B cell (primary cell): Measurements from ENCODE around the gene ATAD3C. TPM values are rescaled to one million over a fixed set of nuclear protein-coding genes. Genes with fewer than 3 reads are reported as not detected.

Experiments
- ATAC-seq: fragments of 200-7000 bp; cut with Tn5 transposase; one replicate; pipeline ENCODE4 v1.10.0; 2021; ENCODE audit warnings: low read depth, mild to moderate bottlenecking, moderate number of reproducible peaks, moderate library complexity
- CTCF ChIA-PET: fragments of 350-600 bp; sonication (Branson Sonifier 250); formaldehyde crosslinking; loops from one replicate; lab custom pipeline; 2021; ENCODE audit warnings: antibody characterized with exemption, inconsistent platforms; lab: Charles Lee
- POLR2A ChIA-PET: fragments of 350-600 bp; sonication (Branson Sonifier 250); formaldehyde crosslinking; loops from one replicate; lab custom pipeline; 2021; ENCODE audit warnings: antibody characterized with exemption; lab: Charles Lee
- DNase-seq: peaks from one replicate; pipeline ENCODE4 v3.0.0; 2013
- H2AFZ ChIP-seq: 2 replicates; pipeline ENCODE4 v1.6.1; 2012; ENCODE audit warnings: mild to moderate bottlenecking, low read depth, low read length; ENCODE audit not compliant: insufficient read depth, poor library complexity, severe bottlenecking
- H3K27ac ChIP-seq, 2 donors: 1 replicate in 1 of 2; 2 replicates in 1 of 2; pipeline ENCODE4 v1.5.1; 2012 to 2013; ENCODE audit warnings: low read length in 2 of 2, mild to moderate bottlenecking in 2 of 2, moderate library complexity in 1 of 2
- H3K27me3 ChIP-seq, 4 experiments: fragments of 200-600 bp in 1 of 4; sonication (generic) in 1 of 4; replicated peaks in 1 of 4; 1 replicate in 2 of 4; 2 replicates in 2 of 4; pipeline versions ENCODE4 v1.6.1 to v1.7.0; 2013 to 2016; ENCODE audit warnings: low read length in 3 of 4, mild to moderate bottlenecking in 2 of 4, mixed read lengths in 1 of 4, moderate library complexity in 1 of 4; ENCODE audit not compliant: insufficient read depth in 4 of 4, control insufficient read depth in 3 of 4; ENCODE audit errors: control extremely low read depth in 1 of 4
- H3K36me3 ChIP-seq, 2 experiments: replicated peaks in 1 of 2; 1 replicate in 1 of 2; 2 replicates in 1 of 2; pipeline versions ENCODE4 v1.6.1 to v1.7.1; 2013; ENCODE audit warnings: low read length in 1 of 2; ENCODE audit not compliant: insufficient read depth in 2 of 2, control insufficient read depth in 1 of 2; ENCODE audit errors: control extremely low read depth in 1 of 2, extremely low read depth in 1 of 2
- H3K4me1 ChIP-seq, 2 donors: fragments of 200-600 bp in 1 of 2; sonication (generic) in 1 of 2; 1 replicate in 1 of 2; 2 replicates in 1 of 2; pipeline versions ENCODE4 v1.5.1 to v1.6.1; 2013 to 2017; ENCODE audit warnings: low read length in 2 of 2; ENCODE audit not compliant: control insufficient read depth in 2 of 2, insufficient read depth in 2 of 2
- H3K4me2 ChIP-seq: replicated peaks from 2 replicates; pipeline ENCODE3; 2012; ENCODE audit warnings: mild to moderate bottlenecking, low read depth, low read length; ENCODE audit not compliant: poor library complexity, severe bottlenecking
- H3K4me3 ChIP-seq, 5 experiments: fragments of 200-600 bp in 1 of 5; sonication (generic) in 1 of 5; 1 replicate in 3 of 5; 2 replicates in 2 of 5; pipeline versions ENCODE4 v1.5.1 to v1.7.0; 2011 to 2016; ENCODE audit warnings: low read length in 4 of 5, mild to moderate bottlenecking in 4 of 5, low read depth in 2 of 5, control low read depth in 1 of 5, moderate library complexity in 1 of 5; ENCODE audit not compliant: insufficient read depth in 1 of 5; ENCODE audit errors: control extremely low read depth in 1 of 5, extremely low read depth in 1 of 5
- H3K79me2 ChIP-seq: fragments of 200-600 bp; sonication (generic); one replicate; pipeline ENCODE4 v1.6.0; 2016; ENCODE audit warnings: low read length; ENCODE audit not compliant: control insufficient read depth, insufficient read depth
- H3K9ac ChIP-seq: fragments of 200-600 bp; sonication (generic); 2 replicates; pipeline ENCODE4 v1.6.1; 2017; ENCODE audit warnings: mild to moderate bottlenecking, low read length, moderate library complexity
- H3K9me3 ChIP-seq, 3 donors: one replicate each; pipeline versions ENCODE4 v1.6.1 to v1.7.1; 2013; ENCODE audit warnings: low read length in 2 of 3; ENCODE audit not compliant: control insufficient read depth in 2 of 3, insufficient read depth in 1 of 3; ENCODE audit errors: control extremely low read depth in 1 of 3
- H4K20me1 ChIP-seq: 2 replicates; pipeline ENCODE4 v1.6.0; 2012; ENCODE audit warnings: mild to moderate bottlenecking, low read length; ENCODE audit not compliant: insufficient read depth, control insufficient read depth, poor library complexity, severe bottlenecking
- H3K27ac Mint-ChIP-seq: one replicate; pipeline ENCODE4 v1.8.0; 2021; ENCODE audit warnings: mixed read lengths
- H3K27me3 Mint-ChIP-seq: one replicate; pipeline ENCODE4 v1.8.0; 2021; ENCODE audit warnings: mixed read lengths
- H3K4me1 Mint-ChIP-seq: one replicate; pipeline ENCODE4 v1.8.0; 2021; ENCODE audit warnings: mixed read lengths
- H3K4me3 Mint-ChIP-seq: one replicate; pipeline ENCODE4 v1.8.0; 2021; ENCODE audit warnings: mixed read lengths
- H3K9me3 Mint-ChIP-seq: one replicate; pipeline ENCODE4 v1.8.0; 2022; ENCODE audit warnings: mixed read lengths; ENCODE audit not compliant: insufficient read depth
- EZH2 ChIP-seq: IDR thresholded peaks from 2 replicates; pipeline ENCODE4 v1.6.1; 2012; ENCODE audit warnings: borderline replicate concordance, low read depth, mild to moderate bottlenecking, moderate library complexity, low read length; ENCODE audit not compliant: insufficient read depth, poor library complexity, severe bottlenecking
- WGBS: methylation state at CpG from one replicate; pipeline ENCODE4 v1.1.5; 2013; ENCODE audit warnings: missing lambda C conversion rate; ENCODE audit not compliant: insufficient coverage; 5-methylcytosine and 5-hydroxymethylcytosine counted together
- intact Hi-C: fragments of 100-400 bp; cut with micrococcal nuclease; formaldehyde crosslinking; loops from one replicate; pipeline ENCODE4 v1.10.0; 2022
- polyA plus RNA-seq: library from polyadenylated mRNA; depleted of rRNA; stranded (reverse); fragments of >200 nt; gene quantifications from 2 replicates; pipeline ENCODE4 v1.2.3, GENCODE V29; 2012
- total RNA-seq, 2 donors: library from RNA; stranded (reverse); fragments of 120-200 nt in 1 of 2; gene quantifications; 1 replicate in 1 of 2; 2 replicates in 1 of 2; pipeline versions ENCODE4 v1.2.3 to v1.2.4, GENCODE V29; 2013 to 2022
- TF ChIP-seq, protein P1 (sequence below): fragments of 200-600 bp; IDR thresholded peaks from one replicate; pipeline ENCODE4 v1.8.0; 2022; ENCODE audit warnings: antibody characterized with exemption, mild to moderate bottlenecking

The ATAD3C gene
- total and polyA plus RNA-seq, 2 donors (not counting 1 experiment from before 2014, with no cell fraction given): 0.20 to 1.1 TPM

DNA sequence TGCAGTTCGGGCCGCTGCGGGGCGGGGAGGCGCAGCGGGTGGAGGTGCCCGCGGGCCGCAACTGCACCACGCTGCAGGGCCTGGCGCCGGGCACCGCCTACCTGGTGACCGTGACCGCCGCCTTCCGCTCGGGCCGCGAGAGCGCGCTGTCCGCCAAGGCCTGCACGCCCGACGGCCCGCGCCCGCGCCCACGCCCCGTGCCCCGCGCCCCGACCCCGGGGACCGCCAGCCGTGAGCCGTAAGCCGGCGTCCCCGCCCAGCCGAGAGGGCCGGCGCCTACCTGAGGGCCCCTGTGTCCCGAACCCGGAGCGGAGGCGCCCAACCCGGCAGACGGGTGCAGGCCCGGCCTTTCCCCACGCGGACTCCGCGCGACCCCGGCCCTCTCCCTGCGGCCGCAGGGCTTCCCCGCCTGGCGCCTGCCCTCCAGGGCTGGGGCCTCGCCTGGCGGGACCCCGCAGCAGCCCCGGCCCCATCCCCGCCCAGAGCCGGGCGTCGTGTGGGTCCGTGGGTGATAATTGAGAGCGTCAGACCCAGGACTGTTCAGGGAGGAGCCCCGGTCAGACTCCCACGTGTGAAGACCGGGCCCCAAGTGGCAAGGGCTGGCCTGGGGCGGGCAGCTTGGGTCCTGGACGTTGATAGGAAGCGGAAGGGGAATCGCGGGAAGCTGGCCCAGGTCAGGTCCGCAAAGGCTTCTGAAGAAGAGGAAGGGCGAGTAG is 9.8 kb upstream of the ATAD3C start:
- peaks cover 22% of the 10 kb centered on the region for H3K27me3 Mint-ChIP-seq
- H3K27ac ChIP-seq: no peak overlapping the region
- no peak overlapping the region for H3K9ac ChIP-seq
- H3K4me2 ChIP-seq: no peak overlapping the region
- POLR2A ChIA-PET: interaction anchor here (1.4 kb wide), 1 partner anchor 14 kb away, joined by 3 read pairs; a partner anchor contains a TSS
- no peaks in the 10 kb centered on the region for H4K20me1 ChIP-seq
- ATAC-seq (no peak), DNase-seq (no peak)
- intact Hi-C loops: loop anchor here (2.0 kb wide), 1 partner anchor 33 kb away; the partner anchor contains the start of gene MRPL20
- no peak overlapping the region for H3K27ac Mint-ChIP-seq
- H3K9me3 Mint-ChIP-seq: no peaks in the 10 kb centered on the region
- H3K79me2 ChIP-seq: no peaks in the 10 kb centered on the region
- no peak overlapping the region for H3K4me3 ChIP-seq
- peaks cover 20 to 27% of the 10 kb centered on the region in 2 donors for H3K4me1 ChIP-seq
- 91% methylated on average over 67 of the region's 82 CpGs for WGBS
- no peaks in the 10 kb centered on the region for H3K36me3 ChIP-seq
- no peak overlapping the region for H3K4me3 Mint-ChIP-seq
- peaks cover 0 to 45% (median 23%) of the 10 kb centered on the region in 4 experiments for H3K27me3 ChIP-seq
- no peak overlapping the region for H2AFZ ChIP-seq
- CTCF ChIA-PET: interaction anchor here (0.6 to 2.5 kb wide), 4 partner anchors 11 to 455 kb away, joined by 3 to 9 read pairs (median 5); no protein-coding TSS in a partner anchor
- peaks cover 15% of the 10 kb centered on the region for H3K4me1 Mint-ChIP-seq
- TF ChIP-seq, protein P1, sequence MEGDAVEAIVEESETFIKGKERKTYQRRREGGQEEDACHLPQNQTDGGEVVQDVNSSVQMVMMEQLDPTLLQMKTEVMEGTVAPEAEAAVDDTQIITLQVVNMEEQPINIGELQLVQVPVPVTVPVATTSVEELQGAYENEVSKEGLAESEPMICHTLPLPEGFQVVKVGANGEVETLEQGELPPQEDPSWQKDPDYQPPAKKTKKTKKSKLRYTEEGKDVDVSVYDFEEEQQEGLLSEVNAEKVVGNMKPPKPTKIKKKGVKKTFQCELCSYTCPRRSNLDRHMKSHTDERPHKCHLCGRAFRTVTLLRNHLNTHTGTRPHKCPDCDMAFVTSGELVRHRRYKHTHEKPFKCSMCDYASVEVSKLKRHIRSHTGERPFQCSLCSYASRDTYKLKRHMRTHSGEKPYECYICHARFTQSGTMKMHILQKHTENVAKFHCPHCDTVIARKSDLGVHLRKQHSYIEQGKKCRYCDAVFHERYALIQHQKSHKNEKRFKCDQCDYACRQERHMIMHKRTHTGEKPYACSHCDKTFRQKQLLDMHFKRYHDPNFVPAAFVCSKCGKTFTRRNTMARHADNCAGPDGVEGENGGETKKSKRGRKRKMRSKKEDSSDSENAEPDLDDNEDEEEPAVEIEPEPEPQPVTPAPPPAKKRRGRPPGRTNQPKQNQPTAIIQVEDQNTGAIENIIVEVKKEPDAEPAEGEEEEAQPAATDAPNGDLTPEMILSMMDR: no peak
- no peak for TF ChIP-seq EZH2
- peaks cover 0 to 14% (median 0%) of the 10 kb centered on the region in 3 donors for H3K9me3 ChIP-seq
